NCI-H82 treated with DMSO at 0.1 percent for 48 hours (cell line): ENCODE measurements around the gene MGAT5.
"Not testable (repeated sequence)": the region's sequence is repeated elsewhere in the genome, so short reads cannot be mapped to it uniquely, and the experiment has no call there.

Experiments used
- DNase-seq: peaks from one replicate; lab custom pipeline; 2025; ENCODE audit not compliant: unreplicated experiment; lab: John Stamatoyannopoulos, UW

MGAT5 gene

GRCh38 chr2:134275058-134275862, 21.4 kb downstream of the MGAT5 start:
- DNase-seq, result no peak

GRCh38 chr2:134276381-134277172, 22.7 kb downstream of the MGAT5 start:
- DNase-seq, result no peak

DNA sequence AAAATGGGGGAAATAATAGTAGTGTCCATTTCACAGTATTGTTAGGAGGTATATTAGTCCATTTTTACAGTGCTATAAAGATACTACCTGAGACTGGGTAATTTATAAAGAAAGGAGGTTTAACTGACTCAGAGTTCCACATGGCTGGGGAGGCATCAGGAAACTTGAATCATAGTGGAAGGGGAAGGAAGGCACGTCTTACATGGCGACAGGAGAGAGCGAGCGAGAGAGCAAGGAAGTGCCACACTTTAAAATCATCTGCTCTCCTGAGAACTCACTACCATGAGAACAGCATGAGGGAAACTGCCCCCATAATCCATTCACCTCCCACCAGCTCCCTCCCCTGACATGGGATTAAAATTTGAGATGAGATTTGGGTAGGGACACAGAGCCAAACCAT, 23.4 kb downstream of the MGAT5 start:
- no peak for DNase-seq

DNA sequence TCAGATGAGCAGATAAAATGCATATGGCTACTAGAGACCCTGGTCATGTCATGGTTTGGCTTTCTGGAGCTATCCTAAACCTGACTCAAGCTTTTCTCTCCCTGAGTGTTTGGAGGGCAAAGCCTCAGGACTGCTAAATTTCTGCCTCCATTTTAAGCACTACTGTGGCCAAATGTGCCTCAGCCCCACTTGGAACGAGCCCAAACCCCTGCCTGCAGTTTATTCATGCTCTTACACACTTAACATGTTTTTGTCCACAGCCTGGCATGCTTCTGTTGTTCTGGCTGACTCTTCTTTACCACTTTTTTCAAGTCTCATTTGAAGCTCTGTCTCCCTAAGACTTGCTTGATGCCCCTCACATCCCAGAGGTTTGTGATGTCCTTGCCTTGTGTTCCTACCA, 24.7 kb downstream of the MGAT5 start:
- DNase-seq, result no peak

DNA sequence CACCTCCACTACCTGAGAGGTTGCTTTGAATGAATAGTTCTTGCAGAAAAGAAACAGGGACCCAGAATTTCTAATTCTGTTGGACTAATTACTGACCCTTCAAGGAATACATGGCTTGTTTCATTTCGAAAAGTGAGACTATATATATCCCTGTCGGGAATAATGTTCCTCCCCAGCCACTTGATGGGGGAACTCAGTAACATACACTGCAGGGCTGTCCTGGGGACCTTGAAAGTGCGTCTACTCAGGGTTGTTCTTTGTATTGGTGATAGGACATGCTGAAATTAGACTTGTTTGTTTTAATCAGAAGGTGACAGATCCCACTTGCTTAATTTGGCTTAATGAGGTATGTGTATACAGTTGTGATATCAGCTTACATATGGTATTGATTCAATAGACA, 25.5 kb downstream of the MGAT5 start:
- no peak for DNase-seq

DNA sequence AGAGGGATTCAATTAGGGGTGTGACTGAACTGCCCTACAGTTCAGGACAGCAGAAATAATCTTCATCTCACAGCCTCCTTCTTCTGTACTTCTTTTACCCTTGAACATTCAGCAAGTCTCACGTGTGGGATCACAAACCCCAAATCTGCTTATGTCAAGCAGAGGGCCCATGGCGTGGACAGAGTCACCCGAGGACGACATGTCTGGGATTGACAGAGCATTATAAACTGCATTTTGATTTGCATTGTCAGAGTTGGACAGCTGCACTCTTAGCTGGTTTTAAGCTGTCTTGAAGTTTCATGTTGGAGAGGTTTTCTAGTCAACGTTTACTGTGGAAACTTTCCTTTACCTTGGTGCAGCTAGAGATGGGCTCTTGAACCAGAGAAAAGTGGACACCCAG, 26.4 kb downstream of the MGAT5 start:
- DNase-seq, result no peak

DNA sequence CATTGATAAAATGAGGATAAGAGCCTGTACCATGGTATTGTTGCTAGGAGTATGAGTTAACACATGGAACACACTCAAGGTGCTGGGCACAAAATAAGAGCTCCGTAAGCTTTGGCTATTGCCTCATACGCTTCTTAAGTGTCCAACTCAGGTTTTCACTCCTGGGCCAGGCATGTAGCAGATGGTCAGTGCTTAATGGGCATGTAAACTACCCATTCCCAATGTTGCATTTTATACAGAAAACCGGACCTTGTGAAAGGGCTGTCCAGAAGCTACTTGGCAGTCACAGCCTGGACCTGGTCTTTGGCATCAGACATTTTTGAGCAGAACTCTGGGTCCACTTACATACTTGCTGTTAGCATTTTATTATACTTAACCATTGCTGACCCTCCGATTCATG, 26.9 kb downstream of the MGAT5 start:
- no peak for DNase-seq

DNA sequence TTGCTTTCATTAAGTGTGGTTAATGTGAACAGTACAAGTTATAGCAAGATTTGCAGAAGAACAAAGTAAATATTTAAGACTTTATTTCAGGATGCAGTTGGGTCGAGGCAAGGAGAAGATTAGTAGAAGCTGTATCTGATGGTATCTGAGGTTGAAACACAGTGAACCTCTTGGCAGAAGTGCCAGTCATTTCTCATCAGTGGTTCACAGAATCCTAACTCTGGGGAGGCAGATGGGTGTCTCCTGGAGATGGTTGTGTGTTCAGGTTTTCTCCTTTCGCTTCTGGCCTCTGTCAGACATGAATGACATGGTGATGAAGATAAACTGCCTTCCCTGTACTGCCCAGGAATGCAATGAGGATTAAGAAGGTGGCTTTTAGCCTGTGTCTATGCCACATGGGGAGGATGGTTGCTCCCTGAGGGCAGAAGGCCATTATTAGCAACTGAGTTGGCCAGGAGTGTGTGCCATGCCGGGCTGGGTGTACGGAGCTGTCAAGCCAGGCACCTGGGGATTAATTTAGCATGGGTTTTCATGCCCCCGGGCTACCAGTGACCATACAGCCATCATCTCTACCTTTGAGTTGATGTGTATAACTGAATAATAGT, 28.0 kb downstream of the MGAT5 start:
- no peak for DNase-seq

DNA sequence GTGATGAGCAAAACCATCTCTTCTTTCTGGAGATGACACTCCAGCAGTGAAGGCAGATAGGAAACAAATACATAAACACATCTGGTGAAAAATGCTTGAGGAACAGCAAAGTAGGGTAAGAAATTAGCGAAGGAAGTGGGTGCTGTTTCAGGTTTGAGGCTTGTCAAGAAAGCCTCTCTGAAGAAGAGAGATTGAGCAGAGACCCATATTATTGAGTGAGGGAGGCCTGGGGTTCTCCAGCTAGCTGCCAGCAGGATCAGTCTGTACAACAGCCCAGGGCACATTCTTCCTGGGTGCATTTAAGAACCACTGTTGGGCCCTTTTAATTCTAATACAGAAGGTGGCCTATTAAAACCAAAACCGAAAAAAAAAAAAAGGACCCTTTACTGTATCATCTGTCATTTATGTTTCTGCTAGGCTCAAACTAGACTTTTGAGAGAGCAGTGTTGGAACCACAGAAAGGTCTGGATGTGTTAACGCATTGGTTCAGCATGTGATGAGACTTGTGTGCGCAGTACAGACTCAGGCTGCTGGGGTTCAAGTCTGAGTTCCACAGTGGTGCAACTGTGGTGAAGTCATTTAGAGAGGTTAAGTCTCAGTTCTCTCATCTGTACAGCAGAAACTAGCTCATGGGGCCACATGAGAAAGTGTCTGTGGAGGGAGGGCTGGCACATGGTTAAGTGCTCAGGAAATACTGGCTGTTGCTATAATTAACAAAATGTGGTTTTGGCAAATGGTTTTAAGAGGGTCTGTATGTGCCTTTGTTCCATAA, 28.9 kb downstream of the MGAT5 start:
- no peak for DNase-seq

DNA sequence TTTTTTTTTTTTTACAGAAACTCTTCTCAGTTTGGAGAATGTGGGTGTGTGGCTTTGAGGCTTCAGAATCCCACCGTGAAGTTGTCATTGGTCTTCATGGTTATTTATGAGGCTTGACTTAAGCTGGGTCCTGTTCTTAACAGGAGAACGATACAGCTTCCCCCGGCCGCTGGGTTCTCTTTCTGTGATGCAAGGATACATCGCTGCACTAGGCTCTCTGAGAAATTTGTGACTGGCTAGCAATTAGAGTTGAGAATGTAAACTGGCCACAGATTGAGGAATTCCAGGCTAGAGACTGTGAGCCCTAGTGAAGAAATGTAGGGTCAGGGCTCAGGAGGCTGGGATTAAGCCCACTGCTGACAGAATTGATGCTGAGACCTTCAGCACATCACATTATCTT, 29.8 kb downstream of the MGAT5 start:
- DNase-seq, result no peak

GRCh38 chr2:134284119-134284670, 30.3 kb downstream of the MGAT5 start:
- no peak for DNase-seq

DNA sequence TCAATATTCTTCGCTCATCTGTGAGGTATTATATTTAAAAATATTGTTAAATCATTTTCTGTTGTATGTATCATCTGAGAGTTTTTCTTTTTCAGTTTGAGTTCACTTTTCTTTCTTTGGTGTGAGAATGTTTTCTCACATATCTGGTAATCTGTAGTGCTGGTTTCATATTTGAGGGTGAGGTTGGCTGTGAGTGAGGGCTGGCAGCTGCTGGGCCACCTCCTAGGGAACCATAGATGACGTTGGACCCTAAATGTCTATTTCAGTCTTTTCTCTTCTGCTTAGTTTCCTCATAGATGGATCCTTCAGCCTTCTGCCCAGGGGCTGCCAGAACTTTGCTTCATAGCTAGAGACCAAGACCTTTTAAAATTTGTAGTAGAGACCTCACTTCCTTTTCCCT, 33.5 kb downstream of the MGAT5 start:
- DNase-seq, result no peak

DNA sequence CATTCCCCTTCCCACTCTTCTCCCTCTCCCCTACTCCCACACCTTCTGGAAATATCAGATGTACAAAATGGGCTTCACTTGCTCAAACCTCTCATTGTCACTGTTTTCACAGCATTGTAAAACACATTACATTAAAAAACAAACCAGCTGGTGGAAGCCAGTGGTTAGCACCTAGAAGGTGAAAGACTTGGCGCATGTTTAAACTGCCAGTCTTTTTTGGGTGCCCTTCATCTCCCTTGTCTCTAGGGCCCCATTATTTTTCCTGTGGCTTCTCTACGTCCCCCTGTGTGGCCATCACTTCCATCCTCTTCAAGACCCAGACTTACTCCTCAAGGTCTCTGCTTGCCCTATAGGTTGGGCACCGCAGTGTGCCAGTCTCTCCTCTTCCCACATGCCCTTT, 34.9 kb downstream of the MGAT5 start:
- DNase-seq, result no peak

GRCh38 chr2:134289225-134289624, 35.4 kb downstream of the MGAT5 start:
- DNase-seq, result no peak

DNA sequence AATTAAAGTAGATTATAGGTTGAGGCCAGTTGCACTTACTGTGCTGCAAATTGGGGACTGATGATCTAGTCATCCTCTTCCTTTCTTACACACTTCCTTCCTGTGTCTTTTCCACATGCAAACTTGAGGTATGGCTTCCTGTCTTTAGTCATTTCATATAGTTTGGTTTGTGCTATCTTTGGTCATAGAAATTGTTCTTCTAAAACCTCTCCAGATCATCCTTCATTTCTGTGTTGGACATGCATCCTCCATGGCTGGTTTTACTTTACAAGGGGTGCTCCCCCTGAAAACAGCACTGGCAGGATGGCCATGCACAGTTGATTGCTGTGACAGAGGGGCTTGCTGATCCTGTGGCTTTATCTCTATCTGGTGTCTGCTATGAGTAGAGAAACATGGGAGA, 36.5 kb downstream of the MGAT5 start:
- no peak for DNase-seq

DNA sequence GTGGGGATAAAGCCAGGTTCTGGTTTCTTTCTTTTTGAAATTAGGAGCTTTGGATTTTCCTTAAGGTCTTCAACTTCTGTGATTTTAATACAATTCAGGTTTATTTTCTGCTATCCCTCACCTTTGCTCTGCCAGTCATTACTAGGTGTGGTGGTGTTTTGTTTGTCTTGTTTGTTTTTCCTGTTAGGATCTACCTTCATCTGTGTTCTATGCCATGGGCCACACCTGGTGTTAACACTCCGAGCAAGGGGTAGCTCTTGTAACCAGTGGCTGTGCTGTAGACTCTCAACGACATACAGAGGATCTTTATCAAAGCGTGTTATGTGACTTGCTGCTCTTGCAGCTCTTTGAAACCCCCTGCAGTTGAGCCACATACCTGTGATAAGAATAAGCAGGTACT, 38.6 kb downstream of the MGAT5 start:
- DNase-seq, result no peak

- no peak for DNase-seq
Measured at GRCh38 chr2:134293719-134294537, 40.1 kb downstream of the MGAT5 start.

DNA sequence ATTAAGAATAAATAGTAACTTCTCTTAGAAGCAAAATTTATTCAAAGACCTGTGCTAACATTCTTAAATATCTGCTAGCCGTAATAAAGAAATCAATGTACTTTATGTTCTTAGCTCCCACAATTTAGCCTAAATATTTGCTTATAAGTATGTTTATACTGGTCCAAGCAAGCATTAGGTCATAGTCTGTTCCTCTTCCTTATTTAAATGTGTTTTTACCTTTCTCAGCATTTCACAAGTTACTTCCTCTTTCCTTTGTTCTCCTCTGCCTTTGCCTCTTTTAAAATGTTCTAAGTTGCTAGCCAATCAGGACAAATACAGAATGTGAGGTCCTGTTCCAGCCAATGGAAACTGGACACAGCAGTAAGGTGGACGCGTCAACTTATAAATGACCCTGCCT, 40.7 kb downstream of the MGAT5 start:
- not testable (repeated sequence) for DNase-seq

GRCh38 chr2:134295441-134295840, 41.6 kb downstream of the MGAT5 start:
- DNase-seq, result no peak

DNA sequence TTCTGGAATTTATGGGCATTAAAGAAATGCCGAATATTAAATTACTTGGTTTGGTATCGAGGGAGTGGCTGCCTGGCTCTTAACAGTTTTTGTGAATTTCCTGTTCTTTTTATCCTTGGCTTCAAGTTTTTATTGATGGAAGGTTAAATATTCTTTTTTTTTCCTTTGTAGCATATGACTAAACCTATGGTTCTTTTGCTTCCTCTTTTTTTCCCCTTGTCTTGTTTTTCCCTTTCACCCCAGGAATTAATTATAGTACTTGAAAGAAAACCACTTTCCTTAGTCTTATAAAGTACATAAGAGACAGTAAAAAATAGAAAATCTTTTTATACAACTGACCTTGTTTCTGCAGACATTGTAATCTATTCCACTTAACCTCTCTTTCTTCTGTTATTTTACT, 42.4 kb downstream of the MGAT5 start:
- DNase-seq, result no peak
